IPS-NIHi7 (cell line): ENCODE measurements around the gene STAP1.
"Not testable (repeated sequence)": the region's sequence is repeated elsewhere in the genome, so short reads cannot be mapped to it uniquely, and the experiment has no call there.

Source experiments
- DNase-seq: peaks from one replicate; pipeline ENCODE4 v3.0.0; 2012; ENCODE audit warnings: mixed read lengths; ENCODE audit errors: extremely low spot score

Gene STAP1

GRCh38 chr4:67624939-67625338, 66.4 kb downstream of the STAP1 start:
- no peak for DNase-seq

GRCh38 chr4:67632492-67632891, 74.0 kb downstream of the STAP1 start:
- DNase-seq, result no peak

GRCh38 chr4:67634741-67635140, 76.2 kb downstream of the STAP1 start:
- DNase-seq, result no peak

- no peak for DNase-seq
These were observed 76.8 kb downstream of the STAP1 start for GRCh38 chr4:67635331-67635730.

- DNase-seq, result not testable (repeated sequence)
These were observed 78.5 kb downstream of the STAP1 start for GRCh38 chr4:67636978-67637377.

- DNase-seq, result no peak
These were observed 79.6 kb downstream of the STAP1 start for GRCh38 chr4:67638136-67638535.

- DNase-seq, result no peak
These were observed 93.0 kb downstream of the STAP1 start for GRCh38 chr4:67651536-67651935.
